NCI-H2196 treated with DMSO at 0.1 percent for 48 hours (cell line): Measurements from ENCODE around the gene RANBP1.
"Not testable (repeated sequence)": the region's sequence is repeated elsewhere in the genome, so short reads cannot be mapped to it uniquely, and the experiment has no call there.

Experiments used
- DNase-seq: peaks from one replicate; lab custom pipeline; 2025; ENCODE audit not compliant: unreplicated experiment; lab: John Stamatoyannopoulos, UW

Gene RANBP1

DNA sequence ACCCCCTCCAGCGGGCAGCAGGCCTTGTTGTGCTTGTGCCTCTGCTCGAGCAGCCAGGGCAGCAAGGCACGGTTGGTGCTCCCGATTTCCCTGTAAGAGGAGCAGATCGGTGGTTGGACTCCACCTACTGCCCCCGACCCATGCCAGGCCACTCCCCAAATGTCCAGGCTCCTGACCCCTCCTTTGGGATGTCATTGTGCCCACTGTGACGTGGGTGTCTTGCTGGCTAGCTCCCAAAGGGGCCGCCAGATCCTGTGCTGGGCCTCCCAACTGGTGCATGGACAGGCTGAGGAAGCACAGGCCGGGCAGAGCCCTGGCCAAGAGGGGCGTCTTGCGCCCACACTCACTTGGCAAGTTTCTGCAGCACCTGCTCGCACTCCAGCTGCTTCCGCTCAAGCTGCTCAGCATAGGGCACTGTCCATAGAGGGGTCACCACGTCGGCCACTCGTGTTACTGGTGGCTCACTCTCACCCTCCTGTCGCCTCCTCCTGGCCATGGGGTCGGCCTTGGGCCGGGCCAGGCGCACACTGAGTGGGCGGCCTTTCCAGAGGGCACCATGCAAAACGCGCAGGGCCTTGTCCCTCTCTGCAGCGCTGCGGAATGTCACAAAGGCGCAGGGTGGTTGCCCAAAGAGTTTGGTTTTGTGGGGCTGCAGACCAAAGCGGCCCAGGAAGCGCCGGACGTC lies at the start of gene RANBP1:
Gene RANBP1, plus strand, starts transcription at position 414 of the 685 bp plus-strand sequence. Its CDS starts 81 bp downstream, at position 495.
- no peak for DNase-seq

DNA sequence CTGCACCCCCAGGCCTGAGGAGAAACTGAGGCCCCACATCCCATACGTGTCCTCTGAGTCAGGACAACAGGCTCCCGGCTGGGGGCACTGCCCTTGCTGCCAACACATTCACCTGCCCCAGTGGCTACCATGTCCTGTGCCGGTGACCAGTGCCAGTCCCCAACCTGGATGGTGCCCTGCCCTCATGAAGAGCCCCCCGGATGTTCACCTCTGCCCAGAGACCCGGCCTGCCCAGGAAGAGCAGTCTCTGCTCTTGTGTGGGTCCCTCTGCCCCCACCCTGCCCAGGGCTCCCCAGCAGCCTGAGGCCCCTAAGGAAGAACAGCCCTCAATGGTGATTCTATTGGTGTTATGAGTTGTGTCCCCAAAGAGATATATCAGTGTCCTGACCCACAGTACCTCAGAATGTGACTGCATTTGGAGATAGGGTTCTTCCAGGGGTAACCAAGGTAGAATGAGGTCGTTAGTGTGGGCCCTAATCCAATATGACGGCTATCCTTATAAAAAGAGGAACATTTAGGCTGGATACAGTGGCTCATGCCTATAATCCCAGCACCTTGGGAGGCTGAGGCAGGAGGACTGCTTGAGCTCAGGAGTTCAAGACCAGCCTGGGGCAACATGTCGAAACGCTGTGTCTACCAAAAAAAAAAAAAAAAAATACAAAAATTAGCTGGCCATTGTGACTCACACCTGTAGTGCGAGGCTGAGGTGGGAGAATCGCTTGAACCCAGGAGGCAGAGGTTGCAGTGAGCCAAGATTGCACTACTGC lies 49.1 kb upstream of the RANBP1 start:
- DNase-seq = no peak

DNA sequence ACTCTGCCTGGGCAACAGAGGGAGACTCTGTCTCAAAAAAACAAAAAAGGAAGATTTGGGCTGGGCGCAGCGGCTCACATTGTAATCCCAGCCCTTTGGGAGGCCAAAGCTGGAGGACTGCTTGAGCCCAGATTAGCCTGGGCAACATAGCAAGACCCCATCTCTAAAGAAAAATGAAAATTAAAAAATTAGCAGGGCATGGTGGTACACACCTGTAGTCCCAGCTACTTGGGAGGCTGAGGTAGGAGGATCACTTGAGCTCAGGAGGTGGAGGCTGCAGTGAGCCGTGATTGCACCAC lies 48.6 kb upstream of the RANBP1 start:
- not testable (repeated sequence) for DNase-seq

DNA sequence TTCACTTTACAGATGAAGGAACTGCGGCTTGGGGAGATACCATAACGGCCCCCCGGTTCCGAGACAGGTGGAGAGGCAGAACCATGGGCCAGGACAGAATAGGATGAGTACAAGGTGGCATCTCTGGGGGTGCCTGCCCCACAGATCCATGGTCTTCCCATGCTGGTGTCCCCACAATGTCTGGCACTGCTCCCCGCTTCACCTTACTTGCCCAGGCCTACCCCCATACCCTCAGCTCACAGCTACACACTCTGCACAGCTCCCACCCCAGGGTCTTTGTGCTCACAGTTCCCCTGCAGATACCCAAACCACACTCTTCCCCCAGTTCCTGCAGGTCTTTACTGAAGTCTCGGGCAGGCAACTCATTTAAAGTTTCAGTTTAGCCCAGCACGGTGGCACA lies 47.3 kb upstream of the RANBP1 start:
- no peak for DNase-seq

DNA sequence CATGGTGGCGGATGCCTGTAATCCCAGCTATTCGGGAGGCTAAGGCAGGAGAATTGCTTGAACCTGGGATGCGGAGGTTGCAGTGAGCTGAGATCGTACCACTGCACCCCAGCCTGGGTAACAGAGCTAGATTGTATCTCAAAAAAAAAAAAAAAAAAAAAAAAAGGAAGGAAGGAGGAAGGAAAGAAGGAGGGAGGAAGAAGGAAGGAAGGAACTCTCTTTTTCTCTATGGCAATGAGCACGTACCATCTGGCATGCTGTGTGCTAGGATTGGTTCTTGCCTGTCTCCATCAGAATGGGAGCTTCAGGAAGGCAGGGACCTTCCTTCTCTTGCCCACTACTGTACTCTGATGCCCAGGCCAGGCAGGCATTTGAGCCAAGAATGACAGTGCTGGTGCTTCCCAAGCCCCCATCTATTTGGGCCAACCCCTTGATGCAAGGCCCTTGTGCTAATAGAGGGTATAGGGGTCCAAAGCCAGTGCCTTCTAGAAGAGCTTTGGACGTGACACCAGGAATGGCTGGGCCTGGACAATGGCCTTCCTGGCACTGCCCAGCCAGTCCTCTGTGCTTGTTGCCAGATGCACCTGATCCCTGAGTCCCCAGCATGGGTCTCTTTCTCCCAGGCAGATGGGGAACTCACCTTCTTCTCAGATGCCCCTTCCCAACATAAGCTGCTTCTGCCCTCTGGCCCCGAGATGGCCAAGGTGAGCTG lies 46.4 kb upstream of the RANBP1 start:
- DNase-seq = no peak

DNA sequence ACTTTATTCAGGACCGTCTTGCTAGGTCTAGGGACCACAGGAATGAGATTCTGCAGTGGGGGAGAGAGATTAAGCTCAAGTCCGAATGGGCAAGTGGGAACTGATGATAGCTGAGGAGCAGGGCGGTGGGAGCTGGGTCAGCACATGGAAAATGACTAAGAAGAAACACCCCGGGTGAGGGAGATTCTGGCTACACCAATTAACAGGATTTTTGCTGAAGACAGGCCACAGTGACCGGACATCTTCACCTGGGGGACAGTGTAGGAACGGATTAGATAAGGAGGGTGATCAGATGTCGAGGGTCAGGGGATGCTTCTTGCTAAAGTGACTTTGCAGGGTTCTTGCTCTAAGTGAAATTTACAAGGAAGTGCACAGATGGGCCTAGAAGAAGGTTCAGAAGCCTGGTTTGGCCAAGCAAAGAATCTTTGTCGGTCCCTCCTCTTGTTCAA lies 44.4 kb upstream of the RANBP1 start:
- DNase-seq = no peak

DNA sequence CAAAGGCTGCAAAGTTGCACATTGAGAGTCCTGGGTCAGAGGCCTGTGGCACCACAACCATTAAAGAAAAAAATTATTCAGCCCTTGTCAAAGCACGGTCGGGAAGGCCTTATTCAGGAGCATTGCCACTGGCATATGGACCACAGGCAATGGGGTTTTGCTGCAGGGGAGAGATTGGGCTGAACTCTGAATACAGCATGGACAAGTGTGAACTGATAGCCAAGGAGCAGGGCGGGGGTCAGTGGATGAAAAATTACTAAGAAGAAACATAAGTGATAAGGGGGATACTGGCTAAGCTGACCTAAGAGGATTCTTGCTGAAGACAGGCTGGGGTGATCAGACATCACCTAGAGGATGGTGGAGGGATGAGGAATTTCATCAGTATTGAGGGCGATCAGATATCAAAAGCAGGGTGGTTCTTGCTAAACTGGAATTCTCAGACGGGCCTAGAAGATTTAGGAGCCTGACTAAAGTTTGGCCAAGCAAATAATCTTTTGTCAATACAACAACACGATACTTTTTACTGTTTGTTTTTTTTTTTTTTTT lies 39.2 kb upstream of the RANBP1 start:
- DNase-seq = no peak

DNA sequence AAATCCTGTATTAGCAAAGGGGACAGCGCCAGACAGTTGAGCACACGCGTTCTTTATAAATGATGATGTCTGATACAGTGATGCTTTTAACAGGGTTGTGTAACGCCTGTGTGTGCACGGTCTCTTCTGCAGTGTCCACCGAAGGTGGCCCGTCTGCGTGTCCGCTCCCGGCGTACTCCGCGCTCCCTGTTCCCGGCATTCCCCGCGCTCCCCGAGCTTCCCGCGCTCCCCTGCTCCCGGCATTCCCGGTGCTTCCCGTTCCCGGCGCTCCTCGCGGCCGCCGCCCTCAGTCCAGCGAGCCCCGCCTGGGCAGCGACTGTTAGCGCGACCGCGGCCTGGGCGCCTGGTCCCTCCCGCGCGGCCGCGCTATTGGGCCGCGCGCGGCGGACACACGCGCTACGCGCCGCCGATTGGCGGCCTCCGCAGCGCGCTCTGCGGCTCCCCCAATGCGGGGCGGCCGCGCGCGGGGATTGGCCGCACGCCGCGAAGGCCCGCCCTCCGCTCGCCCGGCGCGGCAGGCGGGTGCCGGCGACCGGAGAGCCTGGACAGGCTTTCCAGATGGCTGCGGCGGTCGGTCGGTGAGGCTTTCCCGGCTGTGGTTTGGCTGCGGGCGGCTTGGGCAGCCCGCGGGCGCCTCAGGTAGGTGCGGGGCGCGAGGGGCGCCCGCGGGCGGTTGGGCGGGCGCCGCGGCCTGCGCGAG lies 36.0 kb upstream of the RANBP1 start, which contains the start of gene DGCR8:
Gene DGCR8, plus strand, starts transcription at position 497 of the 700 bp plus-strand sequence. CDS start 5,723 bp downstream, outside the sequence.
- DNase-seq = peak; percentile 66

DNA sequence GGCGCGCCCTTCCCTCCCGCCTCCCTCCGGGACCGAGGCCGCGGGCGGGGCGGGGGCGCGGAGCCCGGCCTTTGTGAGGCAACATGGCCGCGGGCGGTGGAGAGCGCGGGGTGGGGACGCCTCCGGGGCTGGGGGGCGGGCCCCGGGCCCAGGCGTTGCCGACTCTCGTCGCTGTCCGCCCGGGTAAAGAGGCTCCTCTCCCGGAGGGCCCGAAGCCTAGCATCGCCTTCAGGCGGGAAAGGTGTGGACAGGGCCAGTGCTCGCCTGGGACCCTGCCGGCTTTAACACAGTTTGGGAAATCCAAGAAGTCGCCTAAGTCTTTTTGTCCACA lies 35.5 kb upstream of the RANBP1 start:
- DNase-seq = no peak

DNA sequence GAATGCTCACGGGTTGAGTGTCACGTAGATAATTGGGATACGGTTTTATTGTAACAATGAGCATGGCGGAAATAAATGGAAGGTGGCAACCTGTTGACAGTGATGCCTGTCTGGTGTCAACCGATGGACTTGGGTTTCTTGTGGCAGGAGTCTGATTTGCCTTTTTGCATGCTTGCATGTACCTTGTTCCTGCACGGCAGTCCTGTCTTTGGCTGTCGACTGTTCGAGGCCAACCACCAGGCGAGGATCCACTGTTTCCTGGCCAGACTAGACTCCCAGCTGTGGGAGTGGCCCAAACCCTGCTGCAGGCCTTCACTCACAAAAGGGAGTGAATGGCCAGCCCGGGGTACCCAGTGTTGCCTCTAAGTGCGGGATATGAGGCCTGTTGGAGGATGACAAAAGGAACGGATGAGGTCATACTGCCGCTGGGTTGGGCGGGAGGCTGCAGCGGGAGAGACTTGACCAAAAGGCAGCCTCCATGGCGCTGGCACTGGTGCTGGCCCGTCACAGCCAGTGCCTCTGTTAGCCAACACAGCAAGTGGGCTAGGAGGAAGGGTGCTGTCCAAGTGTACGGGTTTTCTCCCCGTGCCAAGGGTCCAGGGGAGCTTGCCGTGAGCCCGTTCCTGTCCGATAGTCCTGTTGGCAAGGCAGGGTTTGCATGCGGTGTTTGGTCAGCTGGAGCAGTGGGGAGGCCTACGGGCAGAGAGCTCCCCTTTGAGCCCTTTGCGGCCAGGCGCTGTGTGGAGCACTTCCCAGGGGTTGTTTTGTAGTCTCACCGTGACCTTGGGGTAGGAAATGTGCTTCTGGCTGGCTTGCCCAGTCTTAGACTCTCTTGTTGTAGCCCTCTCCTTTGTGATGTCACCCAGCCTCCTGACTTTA lies 34.9 kb upstream of the RANBP1 start:
- DNase-seq = no peak

DNA sequence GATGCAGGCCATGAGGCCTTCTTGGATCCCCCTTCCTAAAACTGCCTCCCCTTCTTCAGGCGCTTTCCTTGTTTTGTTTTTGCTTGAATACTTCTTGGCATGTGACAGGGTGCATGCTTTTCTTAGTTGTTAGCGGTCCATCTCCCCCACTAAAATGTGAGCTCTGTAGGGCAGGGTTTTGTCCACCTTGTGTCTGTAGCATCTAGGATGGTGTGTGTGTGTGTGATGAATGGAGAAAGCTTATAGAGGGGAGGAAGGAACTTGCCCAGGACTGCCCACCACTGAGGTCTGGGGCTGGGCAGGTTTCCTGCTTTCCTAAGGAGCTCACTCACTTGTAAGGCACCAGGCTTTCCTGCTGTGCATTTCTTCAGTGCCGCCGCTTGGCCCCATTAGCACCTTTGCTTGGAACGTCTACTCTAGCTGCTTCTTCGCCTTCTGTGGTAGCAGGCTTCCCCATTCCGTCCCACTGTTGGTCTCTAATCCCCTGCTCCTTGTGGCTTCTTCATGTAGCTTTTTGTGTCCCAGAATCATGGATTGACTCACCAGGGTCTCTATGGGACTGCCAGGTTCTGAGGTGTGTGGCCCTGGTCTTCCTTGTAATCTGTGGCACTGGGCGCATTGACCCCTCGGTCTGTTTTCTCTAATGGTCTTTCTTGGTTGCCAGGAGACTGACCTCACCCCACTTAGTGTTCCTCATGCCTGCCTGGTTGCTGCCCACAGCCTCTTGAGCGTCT lies 32.6 kb upstream of the RANBP1 start:
- no peak for DNase-seq

DNA sequence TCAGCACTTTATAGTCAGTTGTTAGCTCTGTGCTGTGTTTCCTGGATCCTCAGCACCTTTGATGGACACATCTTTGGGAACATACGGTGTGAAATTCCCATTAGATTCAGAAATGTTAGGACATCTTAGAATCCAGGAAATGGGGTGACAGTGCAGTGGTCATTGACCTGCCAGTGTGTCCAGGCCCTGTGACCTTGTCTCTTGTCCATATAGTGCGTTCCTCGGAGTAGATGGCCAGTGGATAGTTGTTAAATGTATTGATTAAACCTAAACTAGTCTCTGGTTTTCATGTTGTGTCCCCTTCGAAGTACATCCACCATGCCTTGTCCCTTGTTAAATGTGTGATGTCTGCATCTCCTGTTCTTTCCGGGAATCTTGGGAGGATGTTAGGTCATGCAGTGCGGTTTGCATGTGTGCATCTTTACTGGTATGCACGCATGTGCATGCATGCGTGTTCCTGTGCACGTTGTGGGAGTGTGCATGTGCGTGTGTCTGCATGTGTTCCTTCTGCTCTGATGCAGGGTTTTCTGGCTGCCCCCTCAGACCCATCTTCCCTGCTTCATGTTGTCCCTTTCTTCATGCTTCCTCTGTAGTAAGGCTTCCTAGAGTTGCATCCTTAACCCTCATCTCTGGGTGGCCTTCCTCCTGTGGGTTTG lies 31.9 kb upstream of the RANBP1 start:
- DNase-seq = no peak

DNA sequence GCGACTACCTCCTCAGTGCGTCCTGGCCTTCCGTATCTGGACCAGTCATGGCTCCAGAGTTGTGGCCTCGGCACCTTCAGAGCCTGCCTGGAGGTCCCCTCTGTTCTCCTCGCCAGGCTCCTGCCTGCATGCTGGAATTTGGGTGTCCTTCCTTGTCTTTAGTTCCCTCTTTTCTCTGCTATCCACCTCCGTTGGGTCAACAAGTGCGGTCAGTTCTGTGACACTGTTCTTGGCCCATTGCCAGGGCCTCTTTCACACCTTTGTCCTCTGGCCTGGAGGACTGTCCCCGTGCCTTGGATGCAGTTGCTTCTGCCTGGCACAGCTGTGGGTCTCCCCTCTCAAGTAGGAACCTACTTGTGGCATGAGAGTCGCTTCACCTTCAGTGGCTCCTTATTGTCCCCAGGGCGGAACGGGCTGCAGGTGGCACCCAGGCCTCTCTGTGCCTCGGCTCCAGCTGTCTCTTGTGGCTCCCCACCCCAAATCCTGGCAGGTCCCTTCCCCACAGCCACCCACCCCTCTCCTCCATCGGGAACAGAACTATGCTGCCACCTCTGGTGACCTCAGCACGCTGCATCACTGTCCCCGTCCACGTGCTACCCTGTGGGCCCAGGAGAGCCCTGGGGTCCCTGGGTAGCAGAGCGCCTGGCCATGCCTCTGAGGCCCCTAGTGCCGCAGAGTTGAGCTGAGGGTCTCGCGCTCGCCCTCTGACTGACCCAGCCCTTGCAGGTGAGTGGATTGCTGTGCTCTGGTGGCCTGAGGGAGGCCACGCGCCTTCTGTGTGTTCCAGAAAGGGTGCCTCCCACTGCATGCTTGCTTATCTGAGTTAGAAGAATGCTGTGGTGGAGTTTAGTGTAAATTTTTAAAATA lies 31.1 kb upstream of the RANBP1 start:
- no peak for DNase-seq

DNA sequence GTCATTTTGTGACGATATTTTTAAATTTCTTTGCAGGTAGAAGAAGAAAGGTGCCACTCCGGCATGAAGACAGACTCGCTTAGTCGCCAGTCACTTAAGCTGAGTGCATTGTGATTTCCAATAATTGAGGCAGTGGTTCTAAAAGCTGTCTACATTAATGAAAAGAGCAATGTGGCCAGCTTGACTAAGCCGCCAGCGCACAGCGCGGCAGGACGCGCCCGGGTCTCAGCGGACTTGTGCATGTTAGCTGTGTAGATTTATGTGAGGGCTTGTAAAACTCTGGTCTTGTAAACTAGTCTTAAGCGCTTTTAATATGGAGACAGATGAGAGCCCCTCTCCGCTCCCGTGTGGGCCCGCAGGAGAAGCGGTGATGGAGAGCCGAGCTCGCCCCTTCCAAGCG lies 30.3 kb upstream of the RANBP1 start:
- DNase-seq = no peak

DNA sequence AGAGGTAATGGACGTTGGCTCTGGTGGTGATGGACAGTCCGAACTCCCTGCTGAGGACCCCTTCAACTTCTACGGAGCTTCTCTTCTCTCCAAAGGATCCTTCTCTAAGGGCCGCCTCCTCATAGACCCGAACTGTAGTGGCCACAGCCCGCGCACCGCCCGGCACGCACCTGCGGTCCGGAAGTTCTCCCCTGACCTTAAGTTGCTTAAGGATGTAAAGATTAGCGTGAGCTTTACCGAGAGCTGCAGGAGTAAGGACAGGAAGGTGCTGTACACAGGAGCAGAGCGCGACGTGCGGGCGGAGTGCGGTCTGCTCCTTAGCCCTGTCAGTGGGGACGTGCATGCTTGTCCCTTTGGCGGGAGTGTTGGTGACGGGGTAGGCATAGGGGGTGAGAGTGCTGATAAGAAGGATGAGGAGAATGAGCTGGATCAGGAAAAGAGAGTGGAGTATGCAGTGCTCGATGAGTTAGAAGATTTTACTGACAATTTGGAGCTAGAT lies 29.8 kb upstream of the RANBP1 start:
- DNase-seq = no peak

DNA sequence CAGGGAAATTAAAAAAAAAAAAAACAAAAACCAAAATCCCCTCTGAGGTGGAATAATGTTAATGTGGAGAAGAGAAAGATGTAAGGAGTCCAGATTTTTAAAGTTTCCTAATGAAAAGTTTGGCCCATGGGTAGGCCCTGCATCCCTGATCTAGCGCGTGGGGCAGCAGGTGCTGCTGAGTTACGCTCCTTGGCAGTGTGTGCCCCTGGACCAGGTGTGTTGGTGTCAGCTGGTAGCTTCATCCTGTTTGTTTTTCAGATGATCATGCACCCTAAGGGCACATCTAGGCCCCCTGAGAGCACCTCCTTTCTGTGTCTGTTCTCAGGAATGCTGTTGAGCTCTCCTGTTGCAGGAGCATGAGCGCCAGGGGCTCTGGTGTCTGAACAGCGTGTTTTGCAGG lies 29.1 kb upstream of the RANBP1 start:
- DNase-seq = no peak

DNA sequence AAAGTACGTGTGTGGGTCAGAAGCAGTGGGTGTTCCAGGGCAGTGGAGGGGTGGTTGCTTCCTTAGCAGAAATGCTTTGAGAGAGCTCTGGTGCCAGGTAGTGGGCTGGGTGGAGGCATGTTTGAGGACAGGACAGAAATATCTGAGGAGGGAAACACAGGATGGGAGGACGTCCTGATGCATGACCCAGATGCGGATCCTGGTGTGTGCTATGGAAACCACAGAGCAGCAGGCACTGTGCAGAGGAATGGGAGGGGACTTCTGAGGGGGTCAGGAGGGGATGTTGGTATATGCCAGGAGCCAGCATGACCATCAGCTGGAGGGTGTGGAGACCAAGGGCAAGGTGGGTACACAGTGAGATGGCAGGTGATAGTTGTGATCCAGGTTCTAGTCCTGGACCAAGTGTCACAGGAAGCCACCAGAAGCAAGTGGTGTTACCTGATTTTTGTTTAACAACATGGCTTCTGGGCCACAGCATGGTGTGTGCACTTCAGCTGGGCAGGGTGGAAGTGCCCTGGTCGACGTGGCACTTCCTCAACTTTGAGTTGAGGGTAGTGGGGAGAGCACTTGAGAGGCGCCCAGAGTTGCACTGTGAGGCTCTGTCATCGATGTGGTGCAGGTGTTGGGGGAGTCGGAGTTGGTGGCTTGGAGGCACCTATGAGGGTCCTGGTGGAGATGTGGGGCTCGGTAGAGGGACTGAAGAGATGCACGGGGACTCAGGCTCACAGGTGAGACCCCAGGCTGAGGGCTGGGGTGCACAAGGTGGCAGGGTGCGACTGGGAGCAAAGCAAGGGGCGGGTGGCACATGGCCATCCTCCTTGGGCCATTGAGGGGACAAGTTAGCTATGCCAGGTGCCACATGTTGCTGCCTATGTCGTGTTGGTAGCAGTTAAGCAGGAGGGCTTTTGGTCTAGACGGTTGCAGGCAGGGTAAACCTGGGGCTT lies 28.3 kb upstream of the RANBP1 start:
- no peak for DNase-seq
